ENCODE data around the gene CDS1.

- TF ChIP-seq, protein P1, sequence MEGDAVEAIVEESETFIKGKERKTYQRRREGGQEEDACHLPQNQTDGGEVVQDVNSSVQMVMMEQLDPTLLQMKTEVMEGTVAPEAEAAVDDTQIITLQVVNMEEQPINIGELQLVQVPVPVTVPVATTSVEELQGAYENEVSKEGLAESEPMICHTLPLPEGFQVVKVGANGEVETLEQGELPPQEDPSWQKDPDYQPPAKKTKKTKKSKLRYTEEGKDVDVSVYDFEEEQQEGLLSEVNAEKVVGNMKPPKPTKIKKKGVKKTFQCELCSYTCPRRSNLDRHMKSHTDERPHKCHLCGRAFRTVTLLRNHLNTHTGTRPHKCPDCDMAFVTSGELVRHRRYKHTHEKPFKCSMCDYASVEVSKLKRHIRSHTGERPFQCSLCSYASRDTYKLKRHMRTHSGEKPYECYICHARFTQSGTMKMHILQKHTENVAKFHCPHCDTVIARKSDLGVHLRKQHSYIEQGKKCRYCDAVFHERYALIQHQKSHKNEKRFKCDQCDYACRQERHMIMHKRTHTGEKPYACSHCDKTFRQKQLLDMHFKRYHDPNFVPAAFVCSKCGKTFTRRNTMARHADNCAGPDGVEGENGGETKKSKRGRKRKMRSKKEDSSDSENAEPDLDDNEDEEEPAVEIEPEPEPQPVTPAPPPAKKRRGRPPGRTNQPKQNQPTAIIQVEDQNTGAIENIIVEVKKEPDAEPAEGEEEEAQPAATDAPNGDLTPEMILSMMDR (IDR thresholded peaks at IDR 0.05), result no peak
- TF ChIP-seq EP300 (IDR thresholded peaks at IDR 0.05) (no peak), POLR2A (IDR thresholded peaks at IDR 0.05) (no peak)
These were observed 55.2 kb downstream of the CDS1 start for GRCh38 chr4:84638092-84638491.

All from stomach (tissue), 4 donors.